Measurements from ENCODE around the gene CEP83. TPM values are rescaled to one million over a fixed set of nuclear protein-coding genes. Genes with fewer than 3 reads are reported as not detected.

CEP83 gene
- total RNA-seq, 1 donor from 2014 or later: 16.5 TPM

GRCh38 chr12:94284859-94285258 lies 174.8 kb downstream of the CEP83 start:
- Histone ChIP-seq H3K9me3 (no peaks in the 10 kb centered on the region), H3K4me3 (no peak overlapping the region), H3K27ac (no peak overlapping the region), H3K4me1 (peaks cover 26% of the 10 kb centered on the region), H3K27me3 (no peaks in the 10 kb centered on the region), H3K36me3 (no peaks in the 10 kb centered on the region)
- intact Hi-C loops (cut with DNase I): no loop called here
- TF ChIP-seq POLR2AphosphoS5 (IDR thresholded peaks at IDR 0.05; ENCODE audit: insufficient read depth in 1 of 2, low read depth in 1 of 2): no peak
- no peak for TF ChIP-seq CTCF (IDR thresholded peaks at IDR 0.05)
- TF ChIP-seq POLR2A (IDR thresholded peaks at IDR 0.05): no peak
- DNase-seq (ENCODE audit: extremely low spot score in 2 of 2): no peak

- intact Hi-C loops (cut with DNase I): no loop called here
- Histone ChIP-seq H3K27ac (no peak overlapping the region), H3K4me1 (peaks cover 20% of the 10 kb centered on the region), H3K4me3 (no peak overlapping the region), H3K9me3 (no peaks in the 10 kb centered on the region), H3K27me3 (no peaks in the 10 kb centered on the region), H3K36me3 (no peaks in the 10 kb centered on the region)
- TF ChIP-seq CTCF (IDR thresholded peaks at IDR 0.05) (no peak), POLR2A (IDR thresholded peaks at IDR 0.05) (no peak), POLR2AphosphoS5 (IDR thresholded peaks at IDR 0.05; ENCODE audit: insufficient read depth in 1 of 2, low read depth in 1 of 2) (no peak)
- no peak for DNase-seq (ENCODE audit: extremely low spot score in 2 of 2)
These were observed 175.6 kb downstream of the CEP83 start for GRCh38 chr12:94284046-94284445.

- Histone ChIP-seq H3K4me3 (no peak overlapping the region), H3K36me3 (no peaks in the 10 kb centered on the region), H3K27ac (no peak overlapping the region), H3K9me3 (no peaks in the 10 kb centered on the region), H3K27me3 (no peaks in the 10 kb centered on the region), H3K4me1 (peaks cover 10% of the 10 kb centered on the region)
- intact Hi-C loops (cut with DNase I): no loop called here
- DNase-seq (ENCODE audit: extremely low spot score in 2 of 2): no peak
- TF ChIP-seq POLR2A (IDR thresholded peaks at IDR 0.05) (no peak), CTCF (IDR thresholded peaks at IDR 0.05) (no peak), POLR2AphosphoS5 (IDR thresholded peaks at IDR 0.05; ENCODE audit: insufficient read depth in 1 of 2, low read depth in 1 of 2) (no peak)
These were observed 177.0 kb downstream of the CEP83 start for GRCh38 chr12:94282675-94283074.

GRCh38 chr12:94280063-94280462 lies 179.6 kb downstream of the CEP83 start:
- TF ChIP-seq POLR2AphosphoS5 (IDR thresholded peaks at IDR 0.05; ENCODE audit: insufficient read depth in 1 of 2, low read depth in 1 of 2) (no peak), CTCF (IDR thresholded peaks at IDR 0.05) (no peak), POLR2A (IDR thresholded peaks at IDR 0.05) (no peak)
- DNase-seq (ENCODE audit: extremely low spot score in 2 of 2): no peak
- intact Hi-C loops (cut with DNase I): no loop called here
- H3K27me3 ChIP-seq: no peaks in the 10 kb centered on the region
- no peaks in the 10 kb centered on the region for H3K36me3 ChIP-seq
- no peak overlapping the region for H3K4me3 ChIP-seq
- H3K4me1 ChIP-seq: no peaks in the 10 kb centered on the region
- no peak overlapping the region for H3K27ac ChIP-seq
- H3K9me3 ChIP-seq: no peaks in the 10 kb centered on the region

GRCh38 chr12:94277426-94278000 lies 182.2 kb downstream of the CEP83 start:
- Histone ChIP-seq H3K36me3 (no peaks in the 10 kb centered on the region), H3K27ac (no peak overlapping the region), H3K9me3 (no peaks in the 10 kb centered on the region), H3K4me3 (no peak overlapping the region), H3K4me1 (no peaks in the 10 kb centered on the region), H3K27me3 (no peaks in the 10 kb centered on the region)
- peak in 1 of 2 donors; percentile 74 for DNase-seq (ENCODE audit: extremely low spot score in 2 of 2)
- intact Hi-C loops (cut with DNase I): no loop called here
- TF ChIP-seq POLR2A (IDR thresholded peaks at IDR 0.05) (no peak), CTCF (IDR thresholded peaks at IDR 0.05) (no peak), POLR2AphosphoS5 (IDR thresholded peaks at IDR 0.05; ENCODE audit: insufficient read depth in 1 of 2, low read depth in 1 of 2) (no peak)

All from vagina (tissue), 2 donors.